SK-N-SH (cell line): Measurements from ENCODE around the gene TMEM147.

Source experiments
- CHD2 ChIP-seq: fragments of 150-350 bp; IDR thresholded peaks from 2 replicates; pipeline ENCODE4 v1.6.1; 2018; ENCODE audit warnings: low read length; ENCODE audit not compliant: partially characterized antibody
- CTCF ChIP-seq: fragments of 200-600 bp; sonication (generic); IDR thresholded peaks from 2 replicates; pipeline ENCODE4 v1.6.1; 2017; ENCODE audit warnings: antibody characterized with exemption, mild to moderate bottlenecking, moderate library complexity
- EP300 ChIP-seq, 2 experiments: IDR thresholded peaks; 2 replicates each; pipeline versions ENCODE4 v1.4.0 to v1.6.1; 2012; ENCODE audit warnings: borderline replicate concordance in 1 of 2, low read depth in 1 of 2, low read length in 1 of 2
- EZH2phosphoT487 ChIP-seq: fragments of 200-600 bp; sonication (generic); IDR thresholded peaks from 2 replicates; pipeline ENCODE4 v1.6.1; 2017; ENCODE audit warnings: low read depth, mixed run types, mild to moderate bottlenecking, antibody characterized with exemption, moderate library complexity, borderline replicate concordance
- FOXJ3 ChIP-seq: sonication (generic); formaldehyde crosslinking; IDR thresholded peaks from 2 replicates; pipeline ENCODE4 v1.5.1; 2020; ENCODE audit warnings: mild to moderate bottlenecking, missing genetic modification reagents
- FOXM1 ChIP-seq: IDR thresholded peaks from 2 replicates; pipeline ENCODE4 v1.4.0; 2012; ENCODE audit warnings: low read depth, mild to moderate bottlenecking
- MAX ChIP-seq: IDR thresholded peaks from 2 replicates; pipeline ENCODE4 v1.4.0; 2012; ENCODE audit warnings: low read depth
- NFIC ChIP-seq: IDR thresholded peaks from 2 replicates; pipeline ENCODE4 v1.4.0; 2012; ENCODE audit warnings: borderline replicate concordance
- POLR2AphosphoS5 ChIP-seq: IDR thresholded peaks from 2 replicates; pipeline ENCODE4 v1.6.1; 2012; ENCODE audit warnings: low read depth, low read length
- RAD21 ChIP-seq: IDR thresholded peaks from 2 replicates; pipeline ENCODE4 v1.6.1; 2012; ENCODE audit warnings: mild to moderate bottlenecking, low read length
- RCOR1 ChIP-seq: fragments of 150-350 bp; IDR thresholded peaks from 2 replicates; pipeline ENCODE4 v1.6.1; 2017; ENCODE audit warnings: antibody characterized with exemption, low read length
- REST ChIP-seq: IDR thresholded peaks from 2 replicates; pipeline ENCODE4 v1.6.1; 2012; ENCODE audit warnings: mild to moderate bottlenecking, low read depth, low read length, moderate library complexity
- RXRA ChIP-seq: IDR thresholded peaks from 2 replicates; pipeline ENCODE4 v1.4.0; 2012; ENCODE audit warnings: low read depth, mild to moderate bottlenecking, borderline replicate concordance
- TF ChIP-seq, protein P1 (sequence below): fragments of 150-350 bp; IDR thresholded peaks from 2 replicates; pipeline ENCODE4 v1.6.1; 2017; ENCODE audit warnings: antibody characterized with exemption, low read length, low read depth, borderline replicate concordance

DNA sequence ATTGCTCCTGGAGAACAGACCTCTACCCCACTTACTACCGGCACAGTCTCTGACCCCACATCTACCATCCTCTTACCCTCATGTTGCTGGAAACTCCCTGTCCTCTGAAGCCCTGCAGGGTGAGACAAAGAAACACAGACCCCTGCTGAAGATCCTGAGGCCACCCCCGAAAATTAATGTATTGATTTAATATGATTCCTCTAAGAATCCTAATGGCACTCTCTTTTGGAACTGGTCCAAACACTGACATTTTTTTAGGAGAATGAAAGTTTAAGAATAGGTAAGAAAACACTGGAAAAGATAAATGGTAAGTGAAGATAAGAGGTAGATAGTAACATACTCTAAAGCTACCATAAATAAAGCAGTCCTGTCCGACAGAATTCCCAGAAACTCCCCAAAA lies 37.3 kb upstream of the TMEM147 start:
- TF ChIP-seq FOXJ3 (CRISPR knock-in tag) (no peak), CTCF (no peak), RCOR1 (no peak), EZH2phosphoT487 (no peak), RAD21 (no peak), MAX (no peak), POLR2AphosphoS5 (no peak), RXRA (no peak), REST (no peak), NFIC (no peak), CHD2 (no peak), EP300 (IDR thresholded peaks at IDR 0.05; ENCODE audit: borderline replicate concordance in 1 of 2, low read depth in 1 of 2, low read length in 1 of 2) (no peak), FOXM1 (no peak)
- TF ChIP-seq, protein P1, sequence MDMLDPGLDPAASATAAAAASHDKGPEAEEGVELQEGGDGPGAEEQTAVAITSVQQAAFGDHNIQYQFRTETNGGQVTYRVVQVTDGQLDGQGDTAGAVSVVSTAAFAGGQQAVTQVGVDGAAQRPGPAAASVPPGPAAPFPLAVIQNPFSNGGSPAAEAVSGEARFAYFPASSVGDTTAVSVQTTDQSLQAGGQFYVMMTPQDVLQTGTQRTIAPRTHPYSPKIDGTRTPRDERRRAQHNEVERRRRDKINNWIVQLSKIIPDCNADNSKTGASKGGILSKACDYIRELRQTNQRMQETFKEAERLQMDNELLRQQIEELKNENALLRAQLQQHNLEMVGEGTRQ = no peak
